Progenitor cell of endocrine pancreas (in vitro differentiated cells): ENCODE results near the gene SIPA1L3. TPM values are rescaled to one million over a fixed set of nuclear protein-coding genes. Genes with fewer than 3 reads are reported as not detected.

Experiments
- DNase-seq: peaks from one replicate; pipeline ENCODE4 v3.0.0; 2021; ENCODE audit warnings: low spot score; ENCODE audit not compliant: unreplicated experiment
- H3K27ac Mint-ChIP-seq: 2 replicates; pipeline ENCODE4 v1.8.0; 2021; ENCODE audit warnings: mild to moderate bottlenecking, moderate library complexity, mixed read lengths
- H3K27me3 Mint-ChIP-seq: 2 replicates; pipeline ENCODE4 v1.8.0; 2021; ENCODE audit warnings: mixed read lengths
- H3K36me3 Mint-ChIP-seq: 2 replicates; pipeline ENCODE4 v1.8.0; 2022; ENCODE audit warnings: mixed read lengths; ENCODE audit not compliant: insufficient read depth
- H3K4me1 Mint-ChIP-seq: 2 replicates; pipeline ENCODE4 v1.8.0; 2021; ENCODE audit warnings: low read depth, mixed read lengths
- H3K4me3 Mint-ChIP-seq: 2 replicates; pipeline ENCODE4 v1.8.0; 2021; ENCODE audit warnings: low read depth, mild to moderate bottlenecking, moderate library complexity, mixed read lengths
- H3K9me3 Mint-ChIP-seq: 2 replicates; pipeline ENCODE4 v1.8.0; 2021; ENCODE audit warnings: low read depth, mixed read lengths
- total RNA-seq: library from RNA; stranded (reverse); gene quantifications from 2 replicates; pipeline ENCODE4 v1.2.1, GENCODE V29; 2021
- TF ChIP-seq, protein P1 (sequence below): fragments of 200-600 bp; sonication (generic); IDR thresholded peaks from one replicate; pipeline ENCODE4 v1.5.0; 2021; ENCODE audit warnings: antibody characterized with exemption, mild to moderate bottlenecking; ENCODE audit not compliant: unreplicated experiment

Gene SIPA1L3
- total RNA-seq, 1 donor from 2014 or later, result 132 TPM

DNA sequence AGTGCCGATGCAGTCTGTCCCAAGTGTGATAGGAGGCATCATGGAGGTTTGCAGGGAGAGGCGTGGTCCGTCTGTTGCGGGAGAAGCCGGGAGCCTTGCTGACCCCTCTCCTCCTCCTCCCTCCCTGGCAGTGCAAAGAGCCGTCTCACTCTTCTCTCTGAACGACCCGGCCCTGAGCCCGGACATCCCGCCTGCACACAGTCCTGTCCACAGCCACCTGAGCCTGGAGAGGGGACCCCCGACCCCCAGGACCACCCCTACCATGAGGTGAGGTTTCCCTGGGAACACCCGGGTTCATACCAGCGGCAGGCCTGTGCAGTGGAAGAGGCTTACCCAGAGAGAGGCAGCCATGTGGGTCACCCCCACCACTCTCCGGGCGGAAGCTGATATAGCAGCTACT is 294.7 kb downstream of the SIPA1L3 start:
- H3K27me3 Mint-ChIP-seq, result no peaks in the 10 kb centered on the region
- DNase-seq, result no peak
- TF ChIP-seq, protein P1, sequence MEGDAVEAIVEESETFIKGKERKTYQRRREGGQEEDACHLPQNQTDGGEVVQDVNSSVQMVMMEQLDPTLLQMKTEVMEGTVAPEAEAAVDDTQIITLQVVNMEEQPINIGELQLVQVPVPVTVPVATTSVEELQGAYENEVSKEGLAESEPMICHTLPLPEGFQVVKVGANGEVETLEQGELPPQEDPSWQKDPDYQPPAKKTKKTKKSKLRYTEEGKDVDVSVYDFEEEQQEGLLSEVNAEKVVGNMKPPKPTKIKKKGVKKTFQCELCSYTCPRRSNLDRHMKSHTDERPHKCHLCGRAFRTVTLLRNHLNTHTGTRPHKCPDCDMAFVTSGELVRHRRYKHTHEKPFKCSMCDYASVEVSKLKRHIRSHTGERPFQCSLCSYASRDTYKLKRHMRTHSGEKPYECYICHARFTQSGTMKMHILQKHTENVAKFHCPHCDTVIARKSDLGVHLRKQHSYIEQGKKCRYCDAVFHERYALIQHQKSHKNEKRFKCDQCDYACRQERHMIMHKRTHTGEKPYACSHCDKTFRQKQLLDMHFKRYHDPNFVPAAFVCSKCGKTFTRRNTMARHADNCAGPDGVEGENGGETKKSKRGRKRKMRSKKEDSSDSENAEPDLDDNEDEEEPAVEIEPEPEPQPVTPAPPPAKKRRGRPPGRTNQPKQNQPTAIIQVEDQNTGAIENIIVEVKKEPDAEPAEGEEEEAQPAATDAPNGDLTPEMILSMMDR, result no peak
- peaks cover 25% of the 10 kb centered on the region for H3K36me3 Mint-ChIP-seq
- H3K4me1 Mint-ChIP-seq, result peaks cover 3% of the 10 kb centered on the region
- H3K9me3 Mint-ChIP-seq, result no peaks in the 10 kb centered on the region
- H3K27ac Mint-ChIP-seq, result peak overlapping the region; percentile 28
- H3K4me3 Mint-ChIP-seq, result no peak overlapping the region

DNA sequence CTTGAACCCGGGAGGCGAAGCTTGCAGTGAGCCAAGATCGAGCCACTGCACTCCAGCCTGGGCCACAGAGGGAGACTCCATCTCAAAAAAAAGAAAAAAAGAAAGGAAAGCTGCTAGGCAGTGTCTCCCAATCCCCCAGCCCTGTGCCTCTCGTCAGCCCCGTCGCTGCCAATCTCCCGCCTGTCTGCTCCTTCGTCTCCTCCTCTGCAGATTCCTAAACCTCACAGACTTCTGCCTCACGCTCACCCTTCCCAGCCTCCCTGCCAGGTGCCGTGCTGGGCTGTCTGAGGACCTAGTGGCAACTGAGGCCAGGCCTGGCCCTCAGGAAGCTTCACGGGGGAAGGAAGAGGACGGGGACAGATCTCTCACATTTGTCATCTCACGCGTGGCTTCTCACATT is 295.5 kb downstream of the SIPA1L3 start:
- Mint-ChIP-seq H3K9me3 (no peaks in the 10 kb centered on the region), H3K27ac (no peak overlapping the region), H3K4me3 (no peak overlapping the region), H3K27me3 (no peaks in the 10 kb centered on the region), H3K4me1 (peaks cover 3% of the 10 kb centered on the region), H3K36me3 (peaks cover 29% of the 10 kb centered on the region)
- DNase-seq, result no peak
- TF ChIP-seq, protein P1, result no peak

DNA sequence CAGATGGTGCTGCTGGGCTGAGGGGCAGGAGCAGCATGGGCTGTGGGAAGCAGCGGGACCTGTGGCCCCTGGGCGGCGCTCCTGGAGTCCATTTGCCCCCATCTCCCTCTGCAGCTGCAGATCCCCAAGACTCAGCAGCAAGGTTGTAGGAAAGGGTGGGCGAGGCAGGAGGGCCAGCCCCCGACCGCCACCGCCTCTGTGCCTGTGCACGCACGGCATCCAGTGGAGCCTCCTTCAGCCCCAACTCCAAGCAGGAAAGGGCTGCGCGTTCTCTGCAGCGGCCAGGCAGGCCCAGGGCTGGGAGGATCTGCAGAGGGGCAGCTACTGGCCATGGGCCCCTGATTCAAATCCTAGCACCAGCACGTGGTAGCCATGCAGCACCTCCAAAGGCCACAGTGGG is 296.2 kb downstream of the SIPA1L3 start:
- Mint-ChIP-seq H3K36me3 (peaks cover 32% of the 10 kb centered on the region), H3K4me1 (peaks cover 3% of the 10 kb centered on the region), H3K27me3 (peaks cover 4% of the 10 kb centered on the region), H3K27ac (no peak overlapping the region), H3K4me3 (no peak overlapping the region), H3K9me3 (no peaks in the 10 kb centered on the region)
- TF ChIP-seq, protein P1, result no peak
- DNase-seq, result no peak

DNA sequence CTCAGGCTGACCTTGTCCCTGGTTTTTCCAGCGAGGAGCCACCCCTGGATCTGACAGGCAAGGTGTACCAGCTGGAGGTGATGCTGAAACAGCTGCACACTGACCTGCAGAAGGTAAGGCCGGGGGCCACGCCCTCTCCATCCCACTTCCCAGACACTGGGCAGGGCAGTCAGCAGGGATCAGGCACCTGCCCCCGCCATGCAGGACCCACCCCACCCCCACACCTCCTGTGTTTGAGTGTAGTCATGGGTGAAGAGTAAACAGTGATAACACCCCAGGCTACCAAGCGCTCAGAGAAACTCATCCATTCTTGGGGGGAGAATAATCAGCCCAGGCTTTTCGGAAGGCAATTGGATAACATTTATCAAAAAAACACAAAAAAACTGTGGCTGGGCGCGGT is 297.1 kb downstream of the SIPA1L3 start:
- H3K36me3 Mint-ChIP-seq, result peaks cover 33% of the 10 kb centered on the region
- peaks cover 3% of the 10 kb centered on the region for H3K4me1 Mint-ChIP-seq
- peaks cover 10% of the 10 kb centered on the region for H3K27me3 Mint-ChIP-seq
- peak overlapping the region; percentile 24 for H3K27ac Mint-ChIP-seq
- H3K4me3 Mint-ChIP-seq, result no peak overlapping the region
- DNase-seq, result no peak
- TF ChIP-seq, protein P1, result no peak
- no peaks in the 10 kb centered on the region for H3K9me3 Mint-ChIP-seq

DNA sequence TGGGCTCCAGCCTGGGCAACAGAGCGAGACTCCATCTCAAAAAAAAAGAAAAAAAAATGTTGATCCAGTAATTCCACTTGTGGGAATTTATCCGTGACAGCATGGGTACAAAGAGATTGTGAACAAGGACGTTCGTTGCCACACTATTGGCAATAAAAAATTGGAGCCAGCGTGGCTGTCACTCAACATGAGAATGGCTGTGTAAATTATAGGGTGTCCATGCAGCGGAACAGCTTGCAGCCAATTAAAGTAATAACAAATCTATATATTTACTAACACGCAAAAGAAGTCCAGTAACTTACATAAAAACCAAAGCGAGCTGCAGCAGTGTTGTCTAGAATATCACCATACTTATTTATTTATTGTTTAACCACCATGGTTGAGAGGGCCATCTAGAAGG is 297.7 kb downstream of the SIPA1L3 start:
- H3K4me3 Mint-ChIP-seq, result no peak overlapping the region

More for the DNA sequence above, 297.7 kb downstream of the SIPA1L3 start:
- no peak overlapping the region for H3K27ac Mint-ChIP-seq
- H3K9me3 Mint-ChIP-seq, result no peaks in the 10 kb centered on the region
- H3K36me3 Mint-ChIP-seq, result peaks cover 33% of the 10 kb centered on the region
- peaks cover 16% of the 10 kb centered on the region for H3K27me3 Mint-ChIP-seq
- DNase-seq, result no peak
- TF ChIP-seq, protein P1, result no peak
- peaks cover 3% of the 10 kb centered on the region for H3K4me1 Mint-ChIP-seq
